HL-60 (cell line): Measurements from ENCODE around the gene PROZ.

Experiments used
- GABPA ChIP-seq: IDR thresholded peaks from 2 replicates; pipeline ENCODE4 v1.6.1; 2012; ENCODE audit warnings: low read depth
- POLR2AphosphoS5 ChIP-seq: IDR thresholded peaks from 2 replicates; pipeline ENCODE4 v1.6.1; 2012; ENCODE audit warnings: low read depth
- TF ChIP-seq, protein P1 (sequence below): IDR thresholded peaks from one replicate; pipeline ENCODE4 v1.5.1; 2011; ENCODE audit warnings: low read length, control low read depth, inconsistent platforms; ENCODE audit not compliant: insufficient read depth

GRCh38 chr13:113187263-113187669, 28.8 kb downstream of the PROZ start:
- TF ChIP-seq POLR2AphosphoS5 (no peak), GABPA (no peak)
- TF ChIP-seq, protein P1, sequence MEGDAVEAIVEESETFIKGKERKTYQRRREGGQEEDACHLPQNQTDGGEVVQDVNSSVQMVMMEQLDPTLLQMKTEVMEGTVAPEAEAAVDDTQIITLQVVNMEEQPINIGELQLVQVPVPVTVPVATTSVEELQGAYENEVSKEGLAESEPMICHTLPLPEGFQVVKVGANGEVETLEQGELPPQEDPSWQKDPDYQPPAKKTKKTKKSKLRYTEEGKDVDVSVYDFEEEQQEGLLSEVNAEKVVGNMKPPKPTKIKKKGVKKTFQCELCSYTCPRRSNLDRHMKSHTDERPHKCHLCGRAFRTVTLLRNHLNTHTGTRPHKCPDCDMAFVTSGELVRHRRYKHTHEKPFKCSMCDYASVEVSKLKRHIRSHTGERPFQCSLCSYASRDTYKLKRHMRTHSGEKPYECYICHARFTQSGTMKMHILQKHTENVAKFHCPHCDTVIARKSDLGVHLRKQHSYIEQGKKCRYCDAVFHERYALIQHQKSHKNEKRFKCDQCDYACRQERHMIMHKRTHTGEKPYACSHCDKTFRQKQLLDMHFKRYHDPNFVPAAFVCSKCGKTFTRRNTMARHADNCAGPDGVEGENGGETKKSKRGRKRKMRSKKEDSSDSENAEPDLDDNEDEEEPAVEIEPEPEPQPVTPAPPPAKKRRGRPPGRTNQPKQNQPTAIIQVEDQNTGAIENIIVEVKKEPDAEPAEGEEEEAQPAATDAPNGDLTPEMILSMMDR: no peak
